ENCODE measurements around the gene FAM184B.
"Not testable (repeated sequence)": the region's sequence is repeated elsewhere in the genome, so short reads cannot be mapped to it uniquely, and the experiment has no call there.

FAM184B gene

DNA sequence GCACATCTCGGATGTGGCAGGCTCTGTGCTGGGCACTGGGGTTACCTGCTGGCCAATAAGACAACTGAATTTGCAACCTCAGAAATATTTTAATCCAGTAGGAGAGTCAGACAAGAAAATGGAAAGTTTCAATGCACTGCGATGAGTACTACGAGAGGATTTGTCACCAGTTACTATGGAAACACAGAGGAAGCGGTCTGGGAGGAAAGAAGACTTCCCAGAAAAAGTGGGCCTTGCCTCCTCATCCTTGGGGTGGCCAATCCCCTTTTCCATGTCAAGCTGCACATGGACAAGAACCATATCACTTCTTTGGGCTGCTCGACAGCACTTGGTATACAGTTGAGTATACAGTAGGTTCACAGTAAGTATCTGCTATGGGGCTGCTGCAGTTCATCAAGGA, 67.6 kb downstream of the FAM184B start:
- DNase-seq: no peak

DNA sequence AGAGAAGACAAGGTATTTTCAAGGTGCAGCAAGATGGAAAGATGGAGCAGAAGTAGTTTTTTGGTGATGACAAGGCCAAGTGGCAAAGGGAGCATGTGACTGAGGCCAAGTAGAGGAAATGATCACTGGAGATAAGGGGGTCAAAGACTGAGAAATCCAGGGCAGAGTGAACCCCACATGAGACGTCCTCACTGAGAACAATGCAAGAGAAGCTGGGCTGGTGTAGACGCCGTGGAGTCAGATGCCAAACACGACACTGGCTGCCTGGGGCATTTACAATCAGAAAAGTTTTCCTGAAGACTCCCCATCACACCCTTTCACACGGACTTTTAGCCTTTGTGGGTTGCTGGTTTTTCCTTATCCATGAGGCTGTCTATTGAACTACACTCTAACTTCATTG, 69.3 kb downstream of the FAM184B start:
- no peak for DNase-seq

DNA sequence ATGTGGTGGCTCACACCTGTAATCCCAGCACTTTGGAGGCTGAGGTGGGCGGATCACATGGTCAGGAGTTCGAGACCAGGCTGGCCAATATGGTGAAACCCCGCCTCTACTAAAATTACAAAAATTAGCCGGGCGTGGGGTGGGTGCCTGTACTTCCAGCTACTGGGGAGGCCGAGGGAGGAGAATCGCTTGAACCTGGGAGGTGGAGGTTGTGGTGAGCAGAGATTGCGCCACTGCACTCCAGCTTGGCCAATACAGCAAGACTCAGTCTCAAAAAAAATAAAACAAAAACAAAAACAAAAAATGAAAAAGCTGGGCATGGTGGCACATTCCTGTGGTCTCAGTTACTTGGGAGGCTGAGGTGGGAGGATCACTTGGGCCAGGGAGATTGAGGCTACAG, 70.2 kb downstream of the FAM184B start:
- DNase-seq: not testable (repeated sequence)

DNA sequence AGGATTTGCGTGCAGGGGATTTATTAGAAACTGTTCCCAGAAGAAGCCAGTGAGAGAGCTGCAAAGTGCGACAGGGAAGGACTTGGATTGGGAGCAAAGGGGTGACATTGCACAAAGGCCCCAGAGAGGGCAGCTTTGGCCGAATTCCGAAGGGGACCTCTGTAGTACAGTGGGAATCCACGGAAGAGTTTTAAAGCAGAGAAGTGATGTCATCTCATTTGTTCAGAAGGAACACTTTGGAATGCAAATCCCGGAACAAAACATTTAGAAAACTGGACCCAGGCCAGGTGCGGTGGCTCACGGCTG, 71.7 kb downstream of the FAM184B start:
- DNase-seq: no peak

DNA sequence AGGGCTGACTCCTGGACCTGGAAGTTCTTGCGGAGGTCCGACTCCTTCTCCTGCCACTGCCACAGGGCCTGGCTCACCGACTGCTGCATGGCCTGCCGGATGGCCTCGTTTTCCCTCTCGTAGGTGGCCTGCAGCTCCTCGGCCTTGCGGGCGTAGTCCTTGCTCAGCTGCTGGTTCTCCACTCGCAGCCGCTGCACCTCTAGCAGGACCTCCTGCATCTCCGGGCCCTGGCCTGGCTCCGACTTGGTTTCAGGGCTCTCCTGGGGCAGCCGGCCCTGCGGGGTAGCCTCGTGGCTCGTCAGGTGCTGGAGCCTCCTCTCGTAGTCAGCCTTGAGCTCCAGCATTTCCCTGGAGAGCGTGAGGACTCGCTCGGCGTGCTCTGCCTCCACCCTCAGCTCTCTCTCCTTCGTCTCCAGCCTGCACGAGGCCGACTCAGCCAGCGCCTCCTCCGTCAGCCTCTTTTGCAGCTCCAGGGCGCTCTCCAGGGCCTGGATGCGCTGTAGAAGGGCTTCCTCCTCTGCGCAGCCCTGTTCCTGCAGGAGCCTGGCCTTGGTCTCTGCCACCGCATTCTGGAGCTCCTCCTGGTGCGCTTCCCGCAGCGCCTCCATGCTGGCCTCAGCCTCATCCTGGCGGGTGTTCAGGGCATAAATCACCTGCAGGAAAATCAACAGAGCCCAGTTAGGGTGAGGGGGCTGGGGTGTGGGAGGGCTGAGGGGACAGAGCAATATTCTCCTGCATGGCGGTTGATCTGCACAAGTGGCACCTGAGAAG, 72.2 kb downstream of the FAM184B start:
- DNase-seq: no peak

DNA sequence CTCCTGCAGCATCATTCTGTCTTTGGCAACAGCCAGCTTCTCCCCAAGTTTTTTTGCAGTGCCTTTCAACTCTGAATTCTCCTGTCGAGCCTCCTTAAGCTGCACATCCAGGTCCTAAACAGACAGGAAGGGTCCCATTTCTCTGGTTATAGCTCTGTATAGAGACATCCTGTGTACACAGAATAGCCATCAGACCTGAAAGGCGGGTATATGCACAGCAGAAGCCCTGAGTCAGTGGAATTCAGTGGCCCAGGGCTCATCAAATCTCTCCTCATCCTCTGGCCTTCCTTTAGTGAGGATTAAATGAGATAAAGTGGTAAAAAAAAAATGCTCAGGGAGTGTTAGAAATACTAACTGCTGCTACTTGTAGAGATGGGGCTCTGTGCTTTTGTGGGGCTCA, 73.8 kb downstream of the FAM184B start:
- DNase-seq: no peak

DNA sequence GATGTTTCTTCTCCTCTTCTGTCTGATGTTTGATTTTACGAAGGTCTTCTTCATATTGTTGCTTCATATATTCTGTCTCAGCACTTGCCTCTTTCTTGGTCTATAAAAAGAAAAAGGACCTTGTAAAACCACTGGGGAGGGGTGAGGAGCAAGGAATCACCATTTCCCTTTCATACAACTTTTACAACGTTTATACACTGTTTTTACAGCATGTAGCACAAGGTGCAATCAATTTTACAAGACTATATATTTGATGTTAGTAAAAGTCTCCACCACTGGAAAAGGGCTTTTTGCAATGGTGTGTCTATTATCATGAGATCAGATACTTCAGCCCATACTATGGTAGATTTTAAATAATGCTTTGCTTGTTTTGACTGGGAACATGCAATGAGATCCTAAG, 76.3 kb downstream of the FAM184B start:
- no peak for DNase-seq

DNA sequence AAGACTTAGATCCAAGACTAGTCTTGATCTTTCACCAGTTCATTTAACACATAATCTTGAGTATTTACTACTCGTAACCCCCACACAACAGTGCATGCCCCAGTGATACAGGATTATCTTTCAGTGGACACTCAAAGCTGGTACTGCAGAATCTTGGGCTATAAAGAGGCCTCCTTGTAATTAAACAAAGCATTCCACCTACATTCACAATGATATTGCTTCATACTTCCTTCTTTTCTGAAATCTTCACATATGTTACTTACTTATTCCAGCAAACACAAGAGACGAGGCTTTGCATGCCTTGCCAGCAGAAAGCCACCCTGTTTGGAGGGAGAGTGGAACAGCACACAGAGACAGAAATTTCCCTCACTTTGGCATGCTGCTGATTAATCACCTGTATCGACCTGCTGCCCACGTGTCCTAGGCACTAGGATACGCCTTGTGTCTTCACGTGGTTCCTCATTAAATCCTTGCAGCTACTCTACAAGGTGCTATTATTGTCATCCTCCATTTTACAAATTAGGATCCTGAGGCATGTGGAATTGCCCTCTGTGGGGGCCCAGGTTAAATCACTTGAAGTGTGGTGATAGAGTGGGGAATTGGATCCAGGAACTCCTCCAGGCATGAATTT, 77.3 kb downstream of the FAM184B start:
- no peak for DNase-seq

DNA sequence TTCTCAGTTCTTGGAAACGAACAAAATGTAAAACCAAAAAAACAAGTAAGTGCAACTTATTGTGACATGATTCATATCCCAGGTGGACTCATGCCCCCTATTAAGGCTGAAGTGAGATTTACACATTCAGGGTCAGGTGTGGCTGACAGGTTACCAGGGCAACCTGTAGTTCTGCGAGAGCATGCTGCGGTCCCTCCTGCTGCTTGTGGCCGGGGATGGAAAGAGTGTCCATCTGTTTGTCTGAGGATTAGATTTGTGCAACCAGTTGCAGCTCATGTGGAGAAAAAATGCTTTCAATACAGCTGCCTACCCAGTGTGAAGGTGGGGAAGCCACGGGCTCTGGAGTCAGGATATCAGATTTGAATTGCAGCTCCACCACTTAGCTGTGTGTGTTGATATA, 78.8 kb downstream of the FAM184B start:
- DNase-seq: no peak

DNA sequence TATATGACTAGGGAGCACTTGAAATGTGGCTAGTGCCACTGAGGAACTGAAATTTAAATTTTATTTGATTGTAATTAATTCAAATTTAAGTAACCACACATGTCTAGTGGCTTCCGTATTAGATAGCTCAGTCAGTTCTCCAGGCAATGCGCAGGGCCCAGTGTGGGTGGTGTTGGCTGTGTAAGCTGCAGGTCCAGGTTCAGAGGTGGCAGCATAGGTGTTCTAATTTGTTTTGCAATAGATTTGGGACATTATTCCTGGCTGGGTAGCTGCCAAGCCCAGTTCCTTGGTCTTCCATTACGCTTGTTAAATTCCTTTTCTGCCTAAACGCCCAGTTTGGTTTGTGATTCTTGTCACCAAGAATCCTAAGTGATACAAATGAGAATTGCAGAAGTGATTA, 79.5 kb downstream of the FAM184B start:
- no peak for DNase-seq

DNA sequence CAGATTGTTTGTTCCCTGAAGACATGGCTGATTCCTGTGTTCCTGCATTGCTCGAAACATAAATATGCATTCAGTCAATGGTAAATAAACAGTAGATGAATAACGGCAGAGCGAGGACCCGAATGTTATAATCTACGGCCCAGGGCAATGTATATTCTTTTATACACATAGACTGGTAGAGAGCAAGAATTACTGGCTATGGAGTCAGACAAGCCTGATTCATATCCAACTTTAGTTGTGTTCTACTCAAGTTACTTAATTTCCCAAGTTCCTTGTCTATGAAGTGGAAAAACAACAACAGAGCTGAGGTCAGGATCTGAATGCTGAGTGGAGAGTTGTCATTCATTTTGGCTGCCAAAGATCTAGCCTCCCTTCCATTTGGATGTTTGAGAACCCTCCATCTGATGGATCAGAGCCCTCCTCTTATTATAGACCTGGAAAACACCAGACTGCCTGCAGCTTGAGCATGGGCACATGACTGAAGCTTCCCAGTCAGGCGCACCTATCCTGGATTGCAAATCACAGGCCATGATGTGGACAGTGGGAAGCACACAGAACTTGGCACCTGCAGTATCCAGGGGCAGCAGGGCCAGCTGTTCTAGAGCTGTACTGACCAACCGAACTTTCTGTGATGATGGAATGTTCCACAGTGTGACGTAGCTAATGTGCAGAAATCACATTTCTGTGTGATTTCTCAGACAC, 80.1 kb downstream of the FAM184B start:
- no peak for DNase-seq

DNA sequence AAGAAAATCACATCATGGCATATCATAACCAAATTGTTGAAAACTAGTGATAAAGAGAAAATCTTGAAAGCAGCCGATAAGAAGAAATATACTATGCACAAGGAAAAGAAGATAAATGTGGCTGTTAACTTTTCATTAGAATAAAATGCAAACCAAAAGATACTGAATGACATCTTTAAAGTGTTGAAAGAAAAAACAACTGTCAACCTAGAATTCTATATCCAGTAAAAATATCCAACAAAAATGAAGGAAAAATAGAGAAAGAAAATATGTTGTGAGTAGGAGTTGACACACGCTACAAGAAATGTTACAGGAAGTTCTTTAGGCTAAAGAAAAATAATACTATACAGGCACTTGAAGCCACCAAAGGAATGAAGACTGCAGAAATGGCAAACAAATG, 82.0 kb downstream of the FAM184B start:
- DNase-seq: no peak

DNA sequence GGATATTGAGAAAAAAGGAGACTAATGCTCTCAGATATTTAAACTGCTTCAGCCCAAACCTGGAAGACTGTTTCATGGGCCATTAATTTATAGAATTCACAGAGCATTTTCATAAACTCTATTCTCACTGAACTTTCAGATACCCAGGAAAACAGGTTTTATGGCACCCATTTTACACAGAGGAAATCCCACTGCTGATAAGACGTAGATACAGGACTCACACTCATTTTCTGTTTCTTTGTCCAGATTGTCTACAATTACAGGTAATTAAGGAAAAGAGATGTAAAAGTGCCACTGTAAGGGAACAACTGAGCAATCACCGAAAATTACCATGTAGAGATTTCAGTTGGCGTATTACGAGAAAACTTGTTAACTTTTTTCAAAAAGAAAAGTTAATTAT, 83.3 kb downstream of the FAM184B start:
- DNase-seq: no peak

DNA sequence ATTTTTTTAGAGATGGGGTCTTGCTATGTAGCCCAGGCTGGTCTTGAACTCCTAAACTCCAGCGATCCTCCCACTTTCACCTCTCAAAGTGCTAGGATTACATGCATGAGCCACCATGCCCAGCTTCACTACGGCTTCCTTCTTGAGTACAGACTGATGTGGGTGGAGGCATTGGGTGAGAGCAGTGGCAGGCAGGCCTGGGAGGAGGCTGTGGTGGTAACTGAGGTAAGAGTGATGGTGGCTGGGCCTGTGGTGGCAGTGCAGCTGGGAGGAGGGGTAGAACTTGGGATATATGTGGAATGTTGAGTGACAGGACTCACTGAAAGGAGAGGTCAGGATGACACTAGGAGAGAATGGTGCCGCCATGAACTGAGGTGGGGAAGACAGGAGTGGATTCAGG, 86.1 kb downstream of the FAM184B start:
- DNase-seq: no peak

DNA sequence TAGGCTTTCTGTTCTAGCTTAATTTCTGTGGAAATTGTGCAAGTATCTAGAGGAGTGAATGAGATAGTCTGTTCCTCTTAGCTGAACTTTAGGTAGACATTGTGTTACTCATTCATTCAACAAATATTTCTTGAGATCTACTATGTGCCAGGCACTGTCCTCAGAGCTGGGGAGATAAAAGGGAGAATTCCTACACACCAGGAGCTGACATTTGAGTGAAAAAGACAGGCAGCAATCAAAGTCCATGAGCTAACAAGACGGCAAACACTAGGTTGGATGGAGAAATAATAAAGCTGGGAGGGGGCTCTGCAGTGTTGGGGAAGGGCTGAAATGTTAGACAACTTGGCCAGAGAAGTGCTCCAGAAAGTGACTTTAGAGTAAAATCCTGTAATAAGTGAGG, 86.9 kb downstream of the FAM184B start:
- no peak for DNase-seq

DNA sequence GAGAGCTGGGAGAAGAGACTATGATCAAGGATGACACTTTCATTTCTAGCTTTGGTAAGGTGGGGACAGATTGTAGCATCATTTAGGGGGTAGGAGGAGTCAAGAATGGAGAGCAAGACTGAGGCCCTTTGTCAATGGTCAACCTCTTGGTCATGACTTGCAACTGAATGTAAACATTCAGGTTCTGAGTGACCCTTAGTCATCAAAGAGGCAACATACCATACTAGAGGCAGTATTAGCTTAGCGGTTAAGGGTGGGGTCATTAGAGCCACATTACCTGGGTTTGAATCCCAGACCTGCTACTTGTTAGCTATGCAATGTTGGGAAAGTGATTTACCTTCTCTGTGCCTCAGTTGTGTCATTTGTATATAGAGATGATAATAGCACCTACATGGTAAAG, 90.5 kb downstream of the FAM184B start:
- no peak for DNase-seq

DNA sequence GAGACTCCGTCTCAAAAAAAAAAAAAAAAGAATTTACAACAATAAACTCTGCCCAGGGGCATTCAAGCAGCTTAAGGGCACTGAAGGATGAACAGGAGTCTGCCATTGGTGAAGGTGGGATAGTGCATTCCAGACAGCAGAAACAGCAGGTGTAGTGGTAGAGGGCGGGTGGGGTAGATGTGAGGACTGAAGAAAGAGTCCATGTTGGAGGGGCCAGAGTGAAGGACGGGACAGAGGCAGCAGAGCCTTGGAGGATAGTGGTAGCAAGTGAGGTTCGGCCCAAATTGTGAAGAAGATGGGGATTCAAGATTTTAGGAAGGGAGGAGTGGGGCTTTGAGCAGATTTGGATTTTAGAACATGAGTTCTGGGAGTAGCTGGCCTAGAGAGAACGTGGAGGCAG, 91.3 kb downstream of the FAM184B start:
- no peak for DNase-seq

DNA sequence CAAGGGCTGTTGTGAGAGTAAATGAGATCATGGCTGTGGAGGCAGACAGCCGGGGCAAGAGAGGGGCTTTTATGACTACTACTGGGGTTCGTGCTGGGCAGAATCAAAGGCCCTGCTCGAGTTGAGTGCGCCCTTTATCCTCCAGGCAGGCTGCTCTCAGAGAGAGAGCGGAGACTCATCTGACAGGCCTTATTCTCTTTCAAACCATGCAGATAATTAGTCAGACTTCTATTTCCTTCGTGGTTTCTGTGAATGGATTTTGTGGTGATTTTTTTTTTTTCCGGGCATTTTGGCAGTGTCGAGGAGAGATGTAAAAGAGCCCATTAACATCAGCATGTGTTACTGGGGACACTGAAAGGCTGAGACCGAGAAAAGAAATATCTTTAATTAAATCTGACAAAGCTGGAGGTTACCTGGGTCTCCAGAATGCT, 93.4 kb downstream of the FAM184B start:
- DNase-seq: no peak

DNA sequence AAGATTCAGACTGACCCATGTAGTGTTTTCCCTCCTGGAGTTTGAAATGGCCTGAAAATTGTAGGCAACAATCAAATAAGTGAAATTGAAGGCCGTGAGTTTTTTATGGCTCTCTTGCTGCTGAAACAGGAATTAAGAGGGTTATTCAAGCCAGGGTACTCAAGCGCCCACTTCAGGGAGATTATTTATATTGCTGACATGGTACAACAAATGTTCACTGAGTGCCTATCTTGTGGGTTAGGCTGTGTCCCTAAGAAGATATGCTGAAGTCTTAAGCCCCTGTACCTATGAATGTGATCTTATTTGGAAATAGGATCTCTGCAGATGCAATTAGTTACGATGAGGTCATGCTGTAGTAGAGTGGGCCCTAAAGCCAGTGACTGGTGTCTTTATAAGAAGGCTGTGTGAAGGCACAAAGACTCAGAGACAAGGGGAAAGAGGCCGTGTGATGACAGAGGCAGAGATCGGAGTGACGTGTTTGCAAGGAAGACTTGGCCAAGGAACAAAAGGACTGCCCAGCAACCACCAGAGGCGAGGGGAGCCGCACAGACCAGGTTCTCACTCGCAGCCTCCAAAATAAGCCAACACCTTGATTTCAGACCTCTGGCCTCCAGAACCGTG, 94.1 kb downstream of the FAM184B start:
- DNase-seq: no peak

DNA sequence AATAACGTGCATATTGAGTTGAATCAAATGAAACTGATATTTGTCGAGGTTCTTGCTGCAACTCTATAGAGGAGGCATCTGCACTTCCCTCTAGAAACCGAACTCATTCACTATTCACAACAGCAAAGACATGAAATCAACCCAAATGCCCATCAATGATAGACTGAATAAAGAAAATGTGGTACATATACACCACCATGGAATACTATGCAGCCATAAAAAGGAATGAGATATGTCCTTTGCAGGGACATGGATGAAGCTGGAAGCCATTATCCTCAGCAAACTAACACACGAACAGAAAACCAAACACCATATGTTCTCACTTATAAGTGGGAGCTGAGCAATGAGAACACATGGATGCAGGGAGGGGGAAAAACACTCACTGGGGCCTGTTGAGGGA, 96.8 kb downstream of the FAM184B start:
- not testable (repeated sequence) for DNase-seq

DNA sequence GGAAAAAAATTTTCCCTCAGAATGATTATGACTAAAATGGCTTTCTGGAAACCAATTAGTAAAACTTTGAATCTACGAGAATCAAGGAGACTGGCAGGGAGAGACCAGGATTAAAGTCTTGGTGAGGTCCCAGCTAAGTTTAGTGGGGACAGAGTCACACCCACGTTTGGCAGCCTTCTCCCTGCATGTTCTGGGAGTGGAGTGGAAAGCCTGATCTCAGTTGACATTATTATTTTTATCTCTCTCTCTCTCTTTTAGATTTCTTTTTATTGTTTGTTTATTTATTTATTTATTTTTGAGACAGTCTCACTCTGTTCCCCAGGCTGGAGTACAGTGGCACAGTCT, 99.2 kb downstream of the FAM184B start:
- DNase-seq: no peak

DNA sequence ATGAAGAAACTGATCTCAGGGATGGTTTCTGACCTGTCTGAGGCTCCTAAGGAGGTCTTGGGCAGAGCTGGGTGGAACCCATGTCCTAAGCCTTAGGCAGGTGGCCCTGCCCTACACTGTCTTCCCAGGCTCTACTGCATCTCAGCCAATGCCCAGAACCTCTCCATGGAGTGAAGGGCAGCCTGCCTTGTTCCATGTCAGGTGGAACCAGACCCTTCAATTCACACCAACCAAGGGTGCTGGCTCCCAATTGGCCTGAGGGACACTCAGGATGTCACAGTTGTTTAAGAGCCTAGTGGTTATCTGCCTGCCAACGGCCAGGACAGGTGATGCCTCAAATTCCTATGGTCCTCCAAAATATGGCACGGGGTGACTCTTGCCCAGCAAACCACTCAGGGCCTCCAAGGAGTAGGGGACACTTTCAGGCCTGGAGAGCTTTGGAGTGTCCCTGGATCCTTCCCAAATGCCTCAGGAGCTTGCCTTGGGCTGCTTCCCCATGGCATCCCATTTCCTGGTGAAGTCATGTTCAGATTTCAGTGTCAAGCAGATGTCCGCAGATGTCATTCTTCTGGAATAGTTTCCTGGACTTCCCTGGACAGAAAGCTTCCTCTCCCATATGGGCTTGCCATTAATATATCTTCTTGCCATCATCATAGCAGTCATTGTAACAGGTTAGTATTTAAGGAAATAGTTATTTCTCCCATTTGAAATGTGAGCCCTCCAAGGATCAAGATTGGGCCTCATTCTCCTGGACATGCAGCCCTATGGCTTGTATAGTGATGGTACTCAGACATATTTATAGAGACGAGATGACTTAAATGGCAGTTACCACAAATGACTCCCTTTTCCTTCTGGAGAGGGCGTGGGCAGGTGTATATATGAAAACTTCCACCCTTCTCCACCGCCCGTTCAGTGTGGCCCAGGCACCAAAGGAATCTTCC, 99.9 kb downstream of the FAM184B start:
- no peak for DNase-seq

All from NCI-H1092 treated with DMSO at 0.1 percent for 48 hours (cell line).